ENCODE results near the gene SLC35G4.
"Not testable (repeated sequence)": the region's sequence is repeated elsewhere in the genome, so short reads cannot be mapped to it uniquely, and the experiment has no call there.

DNA sequence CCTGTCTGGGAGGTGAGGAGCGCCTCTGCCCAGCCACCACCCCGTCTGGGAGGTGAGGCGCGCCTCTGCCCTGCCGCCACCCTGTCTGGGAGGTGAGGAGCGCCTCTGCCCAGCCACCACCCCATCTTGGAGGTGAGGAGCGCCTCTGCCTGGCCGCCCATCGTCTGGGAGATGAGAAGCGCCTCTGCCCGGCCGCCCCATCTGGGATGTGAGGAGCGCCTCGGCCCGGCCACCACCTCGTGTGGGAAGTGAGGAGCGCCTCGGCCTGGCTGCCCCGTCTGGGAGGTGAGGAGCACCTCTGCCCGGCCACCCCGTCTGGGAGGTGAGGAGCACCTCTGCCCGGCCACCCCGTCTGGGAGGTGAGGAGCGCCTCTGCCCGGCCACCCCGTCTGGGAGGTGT is 38.4 kb downstream of the SLC35G4 start:
- TF ChIP-seq, protein P1, sequence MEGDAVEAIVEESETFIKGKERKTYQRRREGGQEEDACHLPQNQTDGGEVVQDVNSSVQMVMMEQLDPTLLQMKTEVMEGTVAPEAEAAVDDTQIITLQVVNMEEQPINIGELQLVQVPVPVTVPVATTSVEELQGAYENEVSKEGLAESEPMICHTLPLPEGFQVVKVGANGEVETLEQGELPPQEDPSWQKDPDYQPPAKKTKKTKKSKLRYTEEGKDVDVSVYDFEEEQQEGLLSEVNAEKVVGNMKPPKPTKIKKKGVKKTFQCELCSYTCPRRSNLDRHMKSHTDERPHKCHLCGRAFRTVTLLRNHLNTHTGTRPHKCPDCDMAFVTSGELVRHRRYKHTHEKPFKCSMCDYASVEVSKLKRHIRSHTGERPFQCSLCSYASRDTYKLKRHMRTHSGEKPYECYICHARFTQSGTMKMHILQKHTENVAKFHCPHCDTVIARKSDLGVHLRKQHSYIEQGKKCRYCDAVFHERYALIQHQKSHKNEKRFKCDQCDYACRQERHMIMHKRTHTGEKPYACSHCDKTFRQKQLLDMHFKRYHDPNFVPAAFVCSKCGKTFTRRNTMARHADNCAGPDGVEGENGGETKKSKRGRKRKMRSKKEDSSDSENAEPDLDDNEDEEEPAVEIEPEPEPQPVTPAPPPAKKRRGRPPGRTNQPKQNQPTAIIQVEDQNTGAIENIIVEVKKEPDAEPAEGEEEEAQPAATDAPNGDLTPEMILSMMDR (IDR thresholded peaks at IDR 0.05): not testable (repeated sequence)
- TF ChIP-seq POLR2A (IDR thresholded peaks at IDR 0.05): not testable (repeated sequence)

Data from testis (tissue), 2 donors.